ENCODE results near the gene ZNF800.
"Not testable (repeated sequence)": the region's sequence is repeated elsewhere in the genome, so short reads cannot be mapped to it uniquely, and the experiment has no call there.

Gene ZNF800

DNA sequence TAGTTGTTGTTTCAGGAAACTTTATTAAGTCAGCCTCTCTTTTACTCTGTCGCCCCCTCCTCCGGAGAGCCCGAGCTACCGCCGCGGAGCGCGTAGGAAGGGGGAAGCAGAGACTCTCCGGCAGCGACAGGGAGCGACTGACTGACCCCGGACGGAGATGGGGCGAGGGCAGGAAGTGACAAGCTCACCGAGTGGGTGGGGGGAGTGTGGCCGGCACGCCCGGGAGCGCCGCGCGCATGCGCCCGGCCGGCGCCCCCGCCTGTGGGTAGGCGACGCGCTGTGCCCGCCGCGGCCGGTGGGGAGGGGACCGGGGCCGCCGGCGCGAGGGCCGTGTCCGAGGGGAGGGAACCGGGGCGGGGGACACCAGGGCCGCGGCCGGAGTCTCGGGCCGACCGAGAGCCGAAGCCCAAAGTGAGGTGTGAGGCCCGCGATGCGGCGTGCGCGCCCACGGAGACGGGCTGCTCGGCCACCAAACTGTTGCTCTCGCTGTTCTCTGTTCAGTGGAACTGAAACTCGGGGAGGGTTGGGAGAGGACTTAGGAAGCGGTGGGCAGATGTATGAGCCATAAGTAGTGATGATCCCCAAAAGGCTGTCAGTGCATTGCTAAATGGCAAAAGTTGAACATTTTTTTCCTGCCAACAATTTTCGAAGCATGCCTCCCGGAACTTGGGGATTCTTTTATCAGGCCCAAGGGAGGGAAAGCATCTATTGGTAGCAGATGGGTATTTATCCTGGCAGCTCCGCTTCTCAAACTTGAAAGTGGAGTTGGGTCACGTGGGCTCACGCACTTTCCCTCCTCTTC lies at the start of gene ZNF800:
TSS of gene ZNF800 (minus strand) at position 143 of the 802 bp plus-strand sequence. CDS start 1,151 bp downstream, outside the sequence.
- H3K4me3 ChIP-seq (replicated peaks; ENCODE audit: low read depth, low read length): peak within 1 kb of the TSS; percentile 86
- peak; percentile 52 for DNase-seq (ENCODE audit: extremely low read depth, low read depth)
- TF ChIP-seq, protein P1, sequence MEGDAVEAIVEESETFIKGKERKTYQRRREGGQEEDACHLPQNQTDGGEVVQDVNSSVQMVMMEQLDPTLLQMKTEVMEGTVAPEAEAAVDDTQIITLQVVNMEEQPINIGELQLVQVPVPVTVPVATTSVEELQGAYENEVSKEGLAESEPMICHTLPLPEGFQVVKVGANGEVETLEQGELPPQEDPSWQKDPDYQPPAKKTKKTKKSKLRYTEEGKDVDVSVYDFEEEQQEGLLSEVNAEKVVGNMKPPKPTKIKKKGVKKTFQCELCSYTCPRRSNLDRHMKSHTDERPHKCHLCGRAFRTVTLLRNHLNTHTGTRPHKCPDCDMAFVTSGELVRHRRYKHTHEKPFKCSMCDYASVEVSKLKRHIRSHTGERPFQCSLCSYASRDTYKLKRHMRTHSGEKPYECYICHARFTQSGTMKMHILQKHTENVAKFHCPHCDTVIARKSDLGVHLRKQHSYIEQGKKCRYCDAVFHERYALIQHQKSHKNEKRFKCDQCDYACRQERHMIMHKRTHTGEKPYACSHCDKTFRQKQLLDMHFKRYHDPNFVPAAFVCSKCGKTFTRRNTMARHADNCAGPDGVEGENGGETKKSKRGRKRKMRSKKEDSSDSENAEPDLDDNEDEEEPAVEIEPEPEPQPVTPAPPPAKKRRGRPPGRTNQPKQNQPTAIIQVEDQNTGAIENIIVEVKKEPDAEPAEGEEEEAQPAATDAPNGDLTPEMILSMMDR (IDR thresholded peaks at IDR 0.05; ENCODE audit: low read depth, low read length, missing control alignments): no peak

DNA sequence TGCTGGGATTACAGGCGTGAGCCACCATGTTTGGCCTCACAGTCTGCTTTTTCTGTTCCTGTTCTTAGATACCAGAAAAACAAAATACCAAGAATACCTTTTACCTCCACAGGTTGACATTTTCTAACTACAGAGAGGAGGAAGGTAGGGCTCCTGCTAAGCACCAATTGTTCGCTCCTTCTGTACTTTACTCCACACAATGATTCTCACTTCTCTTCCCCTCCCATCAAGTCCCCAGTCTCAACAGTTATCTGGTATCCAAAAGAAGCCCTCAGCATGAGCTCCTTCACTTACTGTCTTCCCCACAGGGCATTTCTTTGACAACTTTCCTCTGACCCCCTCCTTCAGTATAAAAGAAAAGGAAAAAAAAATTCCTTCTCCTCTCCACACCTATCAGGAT lies 47.7 kb upstream of the ZNF800 start:
- DNase-seq (ENCODE audit: extremely low read depth, low read depth): no peak
- no peak overlapping the region for H3K4me3 ChIP-seq (replicated peaks; ENCODE audit: low read depth, low read length)
- TF ChIP-seq, protein P1 (IDR thresholded peaks at IDR 0.05; ENCODE audit: low read depth, low read length, missing control alignments): no peak

- no peak overlapping the region for H3K4me3 ChIP-seq (replicated peaks; ENCODE audit: low read depth, low read length)
- TF ChIP-seq, protein P1 (IDR thresholded peaks at IDR 0.05; ENCODE audit: low read depth, low read length, missing control alignments): no peak
- DNase-seq (ENCODE audit: extremely low read depth, low read depth): no peak
Measured at GRCh38 chr7:127438836-127439235, 46.3 kb upstream of the ZNF800 start.

DNA sequence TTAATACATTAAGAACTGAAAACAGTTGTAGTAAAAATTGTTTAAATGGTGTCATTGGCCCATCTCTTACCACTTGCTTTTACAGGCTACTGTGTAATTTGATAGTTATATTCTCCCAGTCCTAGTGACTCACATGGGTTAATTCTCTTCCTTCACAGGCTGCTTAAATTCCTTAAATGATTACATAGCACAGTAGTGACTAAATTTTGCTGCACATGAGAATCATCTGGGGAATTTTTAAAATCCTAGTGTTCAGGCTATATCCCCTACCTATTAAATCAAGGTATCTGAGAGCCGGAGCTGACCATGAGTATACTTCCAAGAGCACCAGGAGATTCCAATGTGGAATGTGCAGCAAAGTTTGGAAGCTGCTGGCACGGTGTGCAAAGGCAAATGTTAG lies 45.3 kb upstream of the ZNF800 start:
- no peak overlapping the region for H3K4me3 ChIP-seq (replicated peaks; ENCODE audit: low read depth, low read length)
- TF ChIP-seq, protein P1 (IDR thresholded peaks at IDR 0.05; ENCODE audit: low read depth, low read length, missing control alignments): no peak
- DNase-seq (ENCODE audit: extremely low read depth, low read depth): peak; percentile 65

- no peak overlapping the region for H3K4me3 ChIP-seq (replicated peaks; ENCODE audit: low read depth, low read length)
- TF ChIP-seq, protein P1 (IDR thresholded peaks at IDR 0.05; ENCODE audit: low read depth, low read length, missing control alignments): no peak
- DNase-seq (ENCODE audit: extremely low read depth, low read depth): no peak
Measured at GRCh38 chr7:127437241-127437640, 44.7 kb upstream of the ZNF800 start.

GRCh38 chr7:127429281-127429680 lies 36.8 kb upstream of the ZNF800 start:
- DNase-seq (ENCODE audit: extremely low read depth, low read depth); H3K4me3 ChIP-seq (replicated peaks; ENCODE audit: low read depth, low read length): not testable (repeated sequence)

GRCh38 chr7:127419196-127419595 lies 26.7 kb upstream of the ZNF800 start:
- H3K4me3 ChIP-seq (replicated peaks; ENCODE audit: low read depth, low read length): no peak overlapping the region
- DNase-seq (ENCODE audit: extremely low read depth, low read depth): no peak
- TF ChIP-seq, protein P1 (IDR thresholded peaks at IDR 0.05; ENCODE audit: low read depth, low read length, missing control alignments): no peak

Measured in HFF-Myc (cell line).